ENCODE data around the gene HNF4A. TPM values are rescaled to one million over a fixed set of nuclear protein-coding genes. Genes with fewer than 3 reads are reported as not detected.

HNF4A gene
- total RNA-seq, 2 experiments from 2014 or later: not detected

- no peaks in the 10 kb centered on the region for H3K9me3 ChIP-seq (ENCODE audit: control insufficient read depth in 1 of 2, insufficient read depth in 1 of 2, low read length in 2 of 2)
- ChIA-PET POLR2A (no interaction called here), CTCF (no interaction called here)
- H3K27ac Mint-ChIP-seq: no peak overlapping the region
- H3K9me3 Mint-ChIP-seq: no peaks in the 10 kb centered on the region
- peaks cover 0 to 4% of the 10 kb centered on the region in 2 experiments for H3K27me3 ChIP-seq (ENCODE audit: control insufficient read depth in 1 of 2, insufficient read depth in 2 of 2, low read length in 2 of 2)
- no peaks in the 10 kb centered on the region for H3K4me1 Mint-ChIP-seq (ENCODE audit: low read depth)
- intact Hi-C loops (cut with DNase I, micrococcal nuclease): no loop called here
- no peaks in the 10 kb centered on the region for H3K36me3 Mint-ChIP-seq (ENCODE audit: low read depth)
- no peaks in the 10 kb centered on the region for H3K36me3 ChIP-seq (ENCODE audit: insufficient read depth, low read length)
- H3K4me3 ChIP-seq (ENCODE audit: low read length): no peak overlapping the region
- no peak overlapping the region for H3K4me3 Mint-ChIP-seq
- ATAC-seq (ENCODE audit: poor library complexity) (no peak), DNase-seq (no peak)
- TF ChIP-seq, protein P1, sequence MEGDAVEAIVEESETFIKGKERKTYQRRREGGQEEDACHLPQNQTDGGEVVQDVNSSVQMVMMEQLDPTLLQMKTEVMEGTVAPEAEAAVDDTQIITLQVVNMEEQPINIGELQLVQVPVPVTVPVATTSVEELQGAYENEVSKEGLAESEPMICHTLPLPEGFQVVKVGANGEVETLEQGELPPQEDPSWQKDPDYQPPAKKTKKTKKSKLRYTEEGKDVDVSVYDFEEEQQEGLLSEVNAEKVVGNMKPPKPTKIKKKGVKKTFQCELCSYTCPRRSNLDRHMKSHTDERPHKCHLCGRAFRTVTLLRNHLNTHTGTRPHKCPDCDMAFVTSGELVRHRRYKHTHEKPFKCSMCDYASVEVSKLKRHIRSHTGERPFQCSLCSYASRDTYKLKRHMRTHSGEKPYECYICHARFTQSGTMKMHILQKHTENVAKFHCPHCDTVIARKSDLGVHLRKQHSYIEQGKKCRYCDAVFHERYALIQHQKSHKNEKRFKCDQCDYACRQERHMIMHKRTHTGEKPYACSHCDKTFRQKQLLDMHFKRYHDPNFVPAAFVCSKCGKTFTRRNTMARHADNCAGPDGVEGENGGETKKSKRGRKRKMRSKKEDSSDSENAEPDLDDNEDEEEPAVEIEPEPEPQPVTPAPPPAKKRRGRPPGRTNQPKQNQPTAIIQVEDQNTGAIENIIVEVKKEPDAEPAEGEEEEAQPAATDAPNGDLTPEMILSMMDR (IDR thresholded peaks at IDR 0.05): no peak
- peaks cover 27% of the 10 kb centered on the region for H3K27me3 Mint-ChIP-seq
- H3K27ac ChIP-seq (ENCODE audit: low read depth in 1 of 2, low read length in 2 of 2): no peak overlapping the region
- H3K4me1 ChIP-seq (ENCODE audit: insufficient read depth, low read length): no peaks in the 10 kb centered on the region
These were observed 3.3 kb downstream of the HNF4A start for GRCh38 chr20:44358776-44359175.

GRCh38 chr20:44360221-44360620, 4.7 kb downstream of the HNF4A start:
- no peaks in the 10 kb centered on the region for H3K36me3 ChIP-seq (ENCODE audit: insufficient read depth, low read length)
- peaks cover 0 to 4% of the 10 kb centered on the region in 2 experiments for H3K27me3 ChIP-seq (ENCODE audit: control insufficient read depth in 1 of 2, insufficient read depth in 2 of 2, low read length in 2 of 2)
- ATAC-seq (ENCODE audit: poor library complexity): no peak
- no peak overlapping the region for H3K4me3 ChIP-seq (ENCODE audit: low read length)
- H3K27ac ChIP-seq (ENCODE audit: low read depth in 1 of 2, low read length in 2 of 2): no peak overlapping the region
- H3K9me3 Mint-ChIP-seq: no peaks in the 10 kb centered on the region
- DNase-seq: no peak
- TF ChIP-seq, protein P1 (IDR thresholded peaks at IDR 0.05): no peak
- POLR2A ChIA-PET: interaction anchor here (0.6 kb wide), 1 partner anchor 94 kb away, joined by 3 read pairs; no protein-coding TSS in a partner anchor
- H3K27ac Mint-ChIP-seq: no peak overlapping the region
- H3K36me3 Mint-ChIP-seq (ENCODE audit: low read depth): no peaks in the 10 kb centered on the region
- H3K4me1 Mint-ChIP-seq (ENCODE audit: low read depth): no peaks in the 10 kb centered on the region
- intact Hi-C loops (cut with DNase I, micrococcal nuclease): no loop called here
- H3K4me3 Mint-ChIP-seq: no peak overlapping the region
- H3K9me3 ChIP-seq (ENCODE audit: control insufficient read depth in 1 of 2, insufficient read depth in 1 of 2, low read length in 2 of 2): no peaks in the 10 kb centered on the region
- no peaks in the 10 kb centered on the region for H3K4me1 ChIP-seq (ENCODE audit: insufficient read depth, low read length)
- CTCF ChIA-PET: no interaction called here
- peaks cover 15% of the 10 kb centered on the region for H3K27me3 Mint-ChIP-seq

GRCh38 chr20:44361021-44361420, 5.5 kb downstream of the HNF4A start:
- no peak overlapping the region for H3K4me3 Mint-ChIP-seq
- ATAC-seq (ENCODE audit: poor library complexity) (no peak), DNase-seq (no peak)
- H3K9me3 Mint-ChIP-seq: no peaks in the 10 kb centered on the region
- H3K27ac ChIP-seq (ENCODE audit: low read depth in 1 of 2, low read length in 2 of 2): no peak overlapping the region
- no peaks in the 10 kb centered on the region for H3K4me1 ChIP-seq (ENCODE audit: insufficient read depth, low read length)
- no peaks in the 10 kb centered on the region for H3K36me3 ChIP-seq (ENCODE audit: insufficient read depth, low read length)
- no peaks in the 10 kb centered on the region for H3K36me3 Mint-ChIP-seq (ENCODE audit: low read depth)
- intact Hi-C loops (cut with DNase I, micrococcal nuclease): no loop called here
- TF ChIP-seq, protein P1 (IDR thresholded peaks at IDR 0.05): no peak
- peaks cover 14% of the 10 kb centered on the region for H3K27me3 Mint-ChIP-seq
- peaks cover 0 to 2% of the 10 kb centered on the region in 2 experiments for H3K27me3 ChIP-seq (ENCODE audit: control insufficient read depth in 1 of 2, insufficient read depth in 2 of 2, low read length in 2 of 2)
- no peaks in the 10 kb centered on the region for H3K4me1 Mint-ChIP-seq (ENCODE audit: low read depth)
- H3K9me3 ChIP-seq (ENCODE audit: control insufficient read depth in 1 of 2, insufficient read depth in 1 of 2, low read length in 2 of 2): no peaks in the 10 kb centered on the region
- no peak overlapping the region for H3K27ac Mint-ChIP-seq
- ChIA-PET CTCF (no interaction called here), POLR2A (no interaction called here)
- H3K4me3 ChIP-seq (ENCODE audit: low read length): no peak overlapping the region

All from CD4-positive, alpha-beta T cell (primary cell).